ENCODE results near the gene NXPH3. TPM values are rescaled to one million over a fixed set of nuclear protein-coding genes. Genes with fewer than 3 reads are reported as not detected.

The NXPH3 gene
- total RNA-seq, 1 experiment from 2014 or later, result 0.10 TPM

GRCh38 chr17:49574945-49575678 is 559 bp upstream of the NXPH3 start:
- Histone ChIP-seq H3K27me3 (ENCODE audit: insufficient read depth, low read length) (peaks cover 11% of the 10 kb centered on the region; the same call in 1 of the 2 replicates), H3K27ac (ENCODE audit: low read depth, low read length) (peak overlapping the region; percentile 17; the same call in 1 of the 2 replicates), H3K9me3 (ENCODE audit: control insufficient read depth in 1 of 2, insufficient read depth in 1 of 2, low read depth in 1 of 2, low read length in 2 of 2) (no peaks in the 10 kb centered on the region), H2AFZ (ENCODE audit: low read depth, low read length, poor library complexity, severe bottlenecking) (no peak overlapping the region), H3K36me3 (ENCODE audit: control insufficient read depth in 1 of 2, insufficient read depth in 2 of 2, low read length in 2 of 2) (no peaks in the 10 kb centered on the region), H3K9ac (ENCODE audit: low read length) (no peak overlapping the region), H3K4me1 (ENCODE audit: control insufficient read depth in 1 of 2, insufficient read depth in 2 of 2, low read length in 2 of 2) (peaks cover 0 to 12% of the 10 kb centered on the region in 2 experiments; a peak in 2 of 4 replicates), H3K4me2 (ENCODE audit: low read length) (peak overlapping the region; percentile 67), H3K9me2 (ENCODE audit: insufficient read depth) (no peaks in the 10 kb centered on the region), H3K79me2 (ENCODE audit: insufficient read depth, low read length) (no peaks in the 10 kb centered on the region), H4K20me1 (ENCODE audit: insufficient read depth) (no peaks in the 10 kb centered on the region), H3K4me3 (replicated peaks in 1 of 2; ENCODE audit: low read depth in 1 of 2, low read length in 2 of 2) (peak overlapping the region; percentile 16 to 40; a peak in 3 of 4 replicates)
- intact Hi-C loops (cut with micrococcal nuclease), result no loop called here
- no peak for ATAC-seq
- POLR2A ChIA-PET, result no interaction called here
- no peak for TF ChIP-seq SRF (IDR thresholded peaks at IDR 0.05; ENCODE audit: low read depth)
- TF ChIP-seq POLR2AphosphoS5 (IDR thresholded peaks at IDR 0.05; ENCODE audit: low read depth, low read length), result no peak
- no peak for TF ChIP-seq EZH2phosphoT487 (IDR thresholded peaks at IDR 0.05; ENCODE audit: borderline replicate concordance)
- TF ChIP-seq EZH2 (IDR thresholded peaks at IDR 0.05), result no peak
- no peak for TF ChIP-seq FOSL1 (IDR thresholded peaks at IDR 0.05; ENCODE audit: low read depth)
- no peak for TF ChIP-seq JUND (IDR thresholded peaks at IDR 0.05)
- TF ChIP-seq TCF7L2 (IDR thresholded peaks at IDR 0.05; ENCODE audit: borderline replicate concordance, extremely low read depth, insufficient read depth, insufficient read length), result no peak
- TF ChIP-seq ZFX (IDR thresholded peaks at IDR 0.05), result no peak
- TF ChIP-seq ZBTB33 (IDR thresholded peaks at IDR 0.05; ENCODE audit: extremely low read depth, insufficient replicate concordance, low read length), result no peak
- TF ChIP-seq ATF3 (IDR thresholded peaks at IDR 0.05), result no peak
- BruUV-seq (replicated peaks), result no TSS peak
- RAD21 ChIA-PET (ENCODE audit: low non-redundant PET in 1 of 2, low total read pairs in 2 of 2, uncharacterized antibody in 2 of 2, unreplicated experiment in 2 of 2), result interaction anchor here in 1 of 2 experiments (0.6 kb wide), 1 partner anchor 103 kb away, joined by 3 read pairs; the partner anchor contains the start of gene SPOP
- DNase-seq (ENCODE audit: low read depth, low spot score), result no peak
- CTCF ChIA-PET, result no interaction called here

Data from HCT116 (cell line).